ENCODE data around the gene RNF220.

Gene RNF220

DNA sequence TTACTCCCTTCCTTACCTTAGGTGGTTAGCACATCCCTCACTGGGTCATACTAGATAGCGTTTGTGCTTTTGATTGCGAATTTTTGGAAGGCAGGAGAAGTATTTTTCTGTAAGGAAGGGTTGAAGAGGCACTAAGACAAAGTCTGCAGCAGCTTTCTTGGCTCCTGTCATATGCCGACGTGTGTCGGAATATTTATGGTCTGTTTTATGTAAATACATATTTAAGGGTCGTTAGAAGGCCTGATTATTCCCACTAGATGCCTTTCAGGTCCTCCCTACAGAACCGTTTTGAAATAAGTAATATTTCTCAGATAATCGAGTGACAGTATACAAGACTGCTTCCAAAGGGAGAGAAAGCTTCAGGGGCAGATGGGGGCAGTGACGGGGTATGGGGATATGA, 10.0 kb downstream of the RNF220 start:
- TF ChIP-seq GATA3 (IDR thresholded peaks at IDR 0.05; ENCODE audit: low read depth, low read length) = no peak
- TF ChIP-seq GATA2 (IDR thresholded peaks at IDR 0.05; ENCODE audit: low read depth, low read length) = no peak

DNA sequence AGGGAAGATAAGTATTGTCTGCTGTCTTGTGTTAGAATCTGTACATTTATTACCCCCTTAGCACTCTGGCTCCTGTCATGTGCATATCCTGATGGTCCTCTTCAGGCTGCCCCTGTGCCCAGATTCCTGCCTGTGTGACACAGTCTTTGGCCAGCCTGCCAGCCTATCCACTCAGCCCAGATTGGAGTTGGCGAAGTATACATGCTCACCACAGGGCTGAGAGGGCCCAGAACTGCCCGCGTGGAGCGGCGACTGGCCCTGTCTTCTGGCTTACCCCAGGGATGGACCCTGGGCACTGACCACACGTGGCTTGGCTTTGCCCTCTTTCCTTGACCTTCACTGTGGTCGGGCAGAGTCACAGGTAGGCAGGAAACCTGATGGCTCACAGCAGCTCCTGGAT, 11.4 kb downstream of the RNF220 start:
- TF ChIP-seq GATA2 (IDR thresholded peaks at IDR 0.05; ENCODE audit: low read depth, low read length) (no peak), GATA3 (IDR thresholded peaks at IDR 0.05; ENCODE audit: low read depth, low read length) (no peak)

DNA sequence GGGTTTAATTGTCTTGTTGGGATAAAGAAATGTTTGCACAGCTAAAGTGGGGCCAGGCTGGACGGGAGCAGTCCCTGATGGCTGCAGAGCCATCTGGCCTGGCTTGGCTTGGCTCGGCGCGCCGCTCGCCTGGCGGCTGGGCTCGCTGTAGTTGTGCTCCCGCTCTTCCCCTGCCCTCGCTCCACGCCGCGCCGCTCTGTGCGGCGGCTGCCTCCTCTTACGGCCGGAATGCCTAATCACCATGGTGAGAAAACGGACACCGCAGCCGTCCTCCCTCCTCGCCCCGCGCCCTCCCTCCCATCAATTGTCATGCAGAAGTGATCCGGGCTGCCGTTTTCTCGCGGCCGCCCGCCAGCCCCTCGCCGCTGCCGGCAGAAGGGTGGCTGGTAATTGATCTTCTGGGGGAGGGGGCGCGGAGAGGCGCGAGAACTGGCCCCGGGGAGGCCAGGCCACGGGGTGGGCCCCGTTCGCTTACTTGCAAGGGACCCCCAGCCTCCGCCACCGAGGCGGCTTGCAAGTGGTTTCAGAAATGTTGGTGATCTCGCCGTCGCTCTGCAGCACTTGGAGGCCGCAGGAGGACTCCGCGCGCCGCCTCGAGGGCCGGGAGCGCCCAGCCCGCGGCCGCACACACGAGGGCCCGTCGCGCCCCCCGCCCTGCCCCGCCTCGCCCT, 12.4 kb downstream of the RNF220 start:
- TF ChIP-seq GATA3 (IDR thresholded peaks at IDR 0.05; ENCODE audit: low read depth, low read length) (no peak), GATA2 (IDR thresholded peaks at IDR 0.05; ENCODE audit: low read depth, low read length) (no peak)

DNA sequence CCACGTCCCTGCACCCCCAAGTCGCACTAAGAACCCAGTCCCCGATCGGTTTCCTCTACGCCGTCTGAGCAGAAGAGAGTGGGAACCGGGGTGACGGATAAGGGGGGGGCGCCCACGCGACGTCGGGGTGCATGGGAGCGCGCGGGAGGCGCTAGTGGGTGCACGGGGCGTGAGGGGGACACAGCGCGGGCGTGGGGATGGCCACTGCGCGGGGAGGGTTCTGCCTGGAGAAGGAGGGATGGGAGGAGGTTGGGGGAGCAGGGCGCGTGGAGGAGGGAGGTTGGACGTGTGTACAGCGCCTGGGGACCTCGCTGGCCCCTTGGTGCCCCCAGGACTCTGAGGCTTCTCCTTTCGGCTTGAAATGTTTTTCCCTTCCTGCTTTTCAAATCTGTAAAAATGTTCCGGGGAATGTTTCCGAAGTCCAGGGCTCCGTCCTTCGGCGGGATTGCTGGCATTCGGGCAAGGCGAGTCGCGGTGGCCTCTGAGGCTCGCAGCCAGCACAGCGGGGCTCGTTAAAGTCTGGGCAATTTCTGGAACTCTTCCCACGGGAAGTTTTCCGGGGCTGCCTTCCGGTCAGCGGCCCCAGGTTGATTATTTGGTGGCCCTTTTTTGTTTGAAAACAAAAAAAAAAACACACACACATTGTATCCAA, 13.1 kb downstream of the RNF220 start:
- no peak for TF ChIP-seq GATA3 (IDR thresholded peaks at IDR 0.05; ENCODE audit: low read depth, low read length)
- no peak for TF ChIP-seq GATA2 (IDR thresholded peaks at IDR 0.05; ENCODE audit: low read depth, low read length)

DNA sequence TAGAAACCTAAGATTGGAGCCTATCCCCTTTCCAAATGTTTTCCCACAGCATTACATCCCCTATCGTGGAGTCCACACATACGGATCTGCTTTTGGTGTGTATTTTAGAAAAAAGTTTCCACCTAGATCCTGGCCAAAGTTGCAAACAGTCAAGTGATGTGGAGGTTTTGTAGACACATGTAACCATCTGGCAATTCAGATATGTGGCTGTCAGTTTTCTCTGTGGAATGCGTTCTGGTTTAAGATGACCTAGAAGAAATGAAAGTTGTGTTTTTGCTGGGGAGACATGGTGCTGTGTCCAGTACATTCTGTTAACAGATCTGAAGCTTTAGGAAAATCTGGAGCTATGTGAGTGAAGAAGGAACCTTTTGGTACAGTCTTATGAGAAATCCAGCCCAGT, 14.8 kb downstream of the RNF220 start:
- TF ChIP-seq GATA2 (IDR thresholded peaks at IDR 0.05; ENCODE audit: low read depth, low read length) (no peak), GATA3 (IDR thresholded peaks at IDR 0.05; ENCODE audit: low read depth, low read length) (no peak)

DNA sequence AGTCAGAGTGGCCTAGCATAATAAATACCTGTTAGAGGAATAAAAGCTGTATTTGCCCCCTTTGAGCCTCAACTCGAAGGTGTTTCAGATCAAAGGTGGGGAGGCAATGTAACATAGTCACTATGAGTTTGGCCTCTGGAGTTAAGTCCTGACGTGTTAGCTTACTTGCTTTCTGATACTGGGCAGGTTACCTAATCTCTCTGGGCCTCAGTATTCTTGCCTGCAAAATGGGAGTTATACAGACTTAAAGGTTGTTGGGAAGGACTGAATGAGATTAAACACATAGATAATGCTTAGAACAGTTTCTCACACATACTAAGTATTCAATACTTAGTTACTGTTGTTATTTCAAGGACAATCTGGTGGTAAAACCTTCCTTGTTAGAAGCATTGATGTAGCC, 15.5 kb downstream of the RNF220 start:
- TF ChIP-seq GATA2 (IDR thresholded peaks at IDR 0.05; ENCODE audit: low read depth, low read length) (no peak), GATA3 (IDR thresholded peaks at IDR 0.05; ENCODE audit: low read depth, low read length) (no peak)

DNA sequence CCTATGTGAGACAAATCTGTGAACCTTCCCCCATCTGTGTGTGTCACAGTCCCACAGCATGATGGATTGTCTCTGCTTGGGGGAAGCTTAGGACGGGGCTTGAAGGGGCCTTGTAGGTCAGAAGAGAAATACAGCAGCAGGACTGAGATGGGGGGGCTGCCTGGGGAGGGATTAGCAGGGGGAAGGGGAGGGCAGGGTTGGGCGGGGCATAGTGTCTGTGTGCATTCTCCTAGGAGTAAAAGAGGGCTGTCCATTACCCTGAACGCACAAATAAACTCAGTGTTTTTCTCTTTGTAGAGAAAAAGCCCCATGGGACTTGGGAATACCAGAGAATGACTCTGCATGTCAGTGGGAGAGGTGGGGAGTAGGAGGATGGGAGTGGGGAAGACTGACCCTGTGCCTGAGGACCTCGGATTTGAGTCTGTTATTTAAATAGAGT, 16.4 kb downstream of the RNF220 start:
- TF ChIP-seq GATA2 (IDR thresholded peaks at IDR 0.05; ENCODE audit: low read depth, low read length) = no peak
- TF ChIP-seq GATA3 (IDR thresholded peaks at IDR 0.05; ENCODE audit: low read depth, low read length) = no peak

DNA sequence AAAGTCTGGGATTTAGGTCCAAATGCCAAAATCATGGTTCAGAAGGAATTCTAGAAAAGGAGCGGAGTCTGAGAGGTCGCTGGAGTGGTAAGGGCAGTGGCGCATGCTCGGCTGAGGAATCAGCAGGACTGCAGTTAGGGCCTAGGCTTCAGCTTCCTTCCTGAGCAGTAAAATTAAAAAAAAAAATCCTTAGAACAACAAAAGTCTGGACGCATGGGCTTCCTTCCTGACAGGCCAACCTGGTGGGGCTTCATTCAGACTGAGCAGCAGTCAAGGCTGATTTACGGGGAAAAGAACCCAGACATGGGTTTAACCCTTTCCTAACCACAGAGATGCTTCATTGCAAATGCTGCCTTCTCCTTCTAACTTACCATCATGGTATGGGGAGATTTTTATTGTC, 17.1 kb downstream of the RNF220 start:
- no peak for TF ChIP-seq GATA2 (IDR thresholded peaks at IDR 0.05; ENCODE audit: low read depth, low read length)
- no peak for TF ChIP-seq GATA3 (IDR thresholded peaks at IDR 0.05; ENCODE audit: low read depth, low read length)

DNA sequence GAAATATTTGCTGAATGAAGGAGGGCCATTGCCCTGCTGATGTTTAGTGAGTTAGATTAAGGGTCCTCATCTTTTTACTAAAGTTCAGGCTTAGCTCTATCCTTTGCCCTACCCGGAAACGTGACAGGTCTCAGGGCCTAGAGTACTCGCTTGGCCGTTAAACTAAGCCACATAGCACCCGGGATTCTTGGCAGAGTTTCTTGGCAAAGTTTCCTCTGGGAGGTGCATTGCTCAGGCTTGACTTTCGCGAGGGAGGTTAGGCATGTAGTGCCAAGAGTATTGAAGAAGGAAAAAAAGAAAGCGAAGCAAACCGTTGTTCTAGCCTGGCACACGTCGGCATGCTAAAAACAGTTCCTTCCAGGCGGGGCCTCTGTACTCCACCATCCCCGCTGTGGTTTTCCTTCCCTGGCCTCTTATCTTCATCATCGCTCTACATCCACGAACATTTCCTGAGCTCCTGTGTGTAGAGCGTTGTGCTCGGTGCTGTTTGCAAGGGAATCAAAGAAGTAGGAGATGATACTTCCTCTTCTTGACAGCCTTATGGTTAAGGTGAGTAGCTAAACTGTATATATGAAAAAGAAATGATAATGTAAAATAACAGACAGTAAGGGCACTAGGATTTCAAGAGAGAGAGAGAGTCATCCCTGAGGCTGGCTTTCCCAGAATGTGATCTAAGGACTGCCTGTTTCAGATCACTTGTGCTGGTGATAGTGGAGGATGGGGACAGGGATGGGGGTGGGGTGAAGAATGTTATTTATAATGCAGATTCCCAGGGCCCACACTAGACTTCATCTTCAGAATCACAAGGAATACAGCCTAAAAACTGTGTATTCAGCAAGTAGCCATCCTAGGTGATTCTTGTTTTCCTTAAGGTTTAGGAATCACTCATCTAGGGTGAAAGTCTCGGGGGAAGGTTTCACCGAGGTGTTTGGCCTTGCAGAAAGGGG, 18.8 kb downstream of the RNF220 start:
- TF ChIP-seq GATA2 (IDR thresholded peaks at IDR 0.05; ENCODE audit: low read depth, low read length) = peak; percentile 81
- no peak for TF ChIP-seq GATA3 (IDR thresholded peaks at IDR 0.05; ENCODE audit: low read depth, low read length)

DNA sequence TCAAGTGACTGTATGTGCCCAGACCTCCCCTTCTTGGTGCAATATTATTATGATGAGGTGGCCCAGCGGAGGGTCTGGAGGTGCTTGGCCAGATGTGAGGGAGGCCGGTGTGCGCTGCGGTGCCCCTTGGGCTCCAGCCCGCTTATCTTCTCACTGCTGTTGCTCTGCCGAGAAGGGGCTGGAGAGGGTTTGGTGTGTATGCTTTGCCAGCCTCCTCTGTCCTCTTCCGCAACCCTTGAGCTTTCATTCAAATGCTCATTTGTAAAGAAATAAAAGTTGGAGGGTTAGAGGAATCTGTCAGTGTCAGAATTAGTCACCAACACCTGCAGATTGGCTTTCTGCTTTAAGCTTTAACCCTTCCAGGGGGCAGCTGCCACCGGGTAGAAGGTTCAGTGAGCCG, 19.7 kb downstream of the RNF220 start:
- no peak for TF ChIP-seq GATA3 (IDR thresholded peaks at IDR 0.05; ENCODE audit: low read depth, low read length)
- no peak for TF ChIP-seq GATA2 (IDR thresholded peaks at IDR 0.05; ENCODE audit: low read depth, low read length)

DNA sequence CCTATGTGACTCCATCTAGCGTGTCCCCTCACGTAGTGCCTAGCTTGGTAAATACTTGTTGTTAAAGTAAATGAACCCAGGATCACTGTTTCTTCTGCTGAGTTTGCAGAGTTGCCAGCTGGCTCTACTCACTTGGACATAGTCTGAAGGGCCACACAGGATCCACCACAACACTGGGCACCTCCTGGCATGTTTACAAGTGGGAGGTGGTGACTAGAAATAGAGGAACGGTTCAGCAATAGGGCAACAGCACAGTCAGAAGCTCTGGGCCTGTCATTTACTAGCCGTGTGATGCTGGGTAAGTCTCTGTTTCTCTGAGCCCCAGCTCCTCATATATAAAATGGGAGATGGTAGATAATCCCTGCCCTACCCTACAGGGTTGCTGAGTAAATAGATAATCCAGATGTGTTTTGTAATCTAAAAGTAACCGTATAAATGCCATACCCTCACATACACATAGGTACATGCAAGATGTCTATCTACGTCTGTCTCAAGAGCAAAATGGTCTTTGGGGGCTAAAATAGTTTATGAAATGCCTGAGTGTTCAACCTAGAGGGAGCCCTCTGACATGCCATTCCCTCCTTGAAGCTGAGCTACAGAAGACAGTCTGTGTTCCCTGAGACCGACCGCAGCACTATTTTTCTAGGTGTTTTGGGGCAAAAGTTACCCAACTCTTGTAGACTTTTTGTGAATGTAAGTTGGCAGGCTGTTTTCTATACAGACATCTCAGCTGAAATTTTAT, 20.5 kb downstream of the RNF220 start:
- TF ChIP-seq GATA2 (IDR thresholded peaks at IDR 0.05; ENCODE audit: low read depth, low read length) (no peak), GATA3 (IDR thresholded peaks at IDR 0.05; ENCODE audit: low read depth, low read length) (no peak)

DNA sequence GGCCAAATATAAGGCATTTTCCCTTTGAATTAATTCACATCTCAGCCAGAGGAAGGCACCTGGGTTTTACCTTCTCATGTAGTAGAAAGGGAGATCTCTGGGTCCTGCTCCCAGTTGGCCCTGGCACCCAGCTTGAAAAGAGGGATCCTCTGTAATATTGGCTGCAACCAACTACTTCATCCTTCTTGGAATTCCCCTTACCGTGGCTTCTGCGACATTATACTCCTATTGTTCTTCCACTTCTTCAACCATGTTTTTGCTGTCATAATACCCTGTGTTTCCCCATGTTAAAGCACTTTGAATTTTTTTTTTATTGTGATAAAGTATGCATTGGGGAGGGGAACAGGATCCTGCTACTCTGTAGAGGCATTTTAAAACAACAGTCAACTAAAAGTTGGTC, 26.8 kb downstream of the RNF220 start:
- no peak for TF ChIP-seq GATA3 (IDR thresholded peaks at IDR 0.05; ENCODE audit: low read depth, low read length)
- no peak for TF ChIP-seq GATA2 (IDR thresholded peaks at IDR 0.05; ENCODE audit: low read depth, low read length)

DNA sequence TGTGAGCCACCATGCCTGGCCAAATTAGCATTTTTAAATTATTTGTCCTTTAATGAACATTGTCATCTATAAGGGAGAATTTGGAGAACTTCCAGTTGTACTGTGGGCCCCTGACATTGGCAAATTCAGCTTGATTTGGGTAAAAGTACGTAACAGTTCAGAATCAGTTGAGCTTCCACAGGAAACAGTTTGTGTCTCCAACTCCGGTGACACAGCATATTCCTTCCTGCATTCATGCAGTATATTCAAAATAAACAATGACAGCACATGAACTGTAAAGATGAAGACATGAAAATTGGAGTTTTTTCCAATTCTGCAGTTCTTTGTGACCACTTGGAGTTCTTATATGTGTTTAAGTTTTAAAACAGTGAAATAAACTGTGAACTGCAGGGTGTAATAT, 28.2 kb downstream of the RNF220 start:
- TF ChIP-seq GATA3 (IDR thresholded peaks at IDR 0.05; ENCODE audit: low read depth, low read length) (no peak), GATA2 (IDR thresholded peaks at IDR 0.05; ENCODE audit: low read depth, low read length) (no peak)

All from SH-SY5Y (cell line).